Smooth muscle cell of the pulmonary artery (primary cell): ENCODE results near the gene DEFB112. TPM values are rescaled to one million over a fixed set of nuclear protein-coding genes. Genes with fewer than 3 reads are reported as not detected.

ENCODE experiments used
- total RNA-seq: library from RNA; depleted of rRNA; stranded (reverse); fragments of >200 nt; gene quantifications from 2 replicates; pipeline ENCODE4 v1.2.3, GENCODE V29; 2014

The DEFB112 gene, protein sequence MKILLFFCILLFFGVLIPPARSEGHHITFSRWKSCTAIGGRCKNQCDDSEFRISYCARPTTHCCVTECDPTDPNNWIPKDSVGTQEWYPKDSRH
- total RNA-seq: not detected in 2 replicates

DNA sequence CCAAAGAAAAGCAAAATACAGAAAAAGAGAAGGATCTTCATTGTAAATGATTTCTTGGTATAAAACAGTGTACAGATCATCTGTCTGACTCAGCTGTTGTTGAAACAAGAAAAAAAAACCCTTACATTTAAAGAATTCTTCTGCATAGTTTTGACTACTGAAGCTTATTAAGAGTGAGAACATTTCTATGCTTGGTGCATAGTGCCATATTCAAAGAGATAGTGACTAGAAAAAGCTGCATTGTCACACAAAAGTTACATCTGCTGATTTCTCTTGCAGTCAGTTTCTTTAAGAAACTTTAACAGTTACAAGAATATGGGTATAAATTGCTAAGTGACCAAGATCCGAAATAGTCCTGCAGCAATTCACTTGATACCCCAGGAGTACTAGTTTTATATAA lies at the start of gene DEFB112:
Gene DEFB112 (minus strand): TSS at position 101 of the 400 bp plus-strand sequence. CDS start 60 bp downstream, at position 41.

DNA sequence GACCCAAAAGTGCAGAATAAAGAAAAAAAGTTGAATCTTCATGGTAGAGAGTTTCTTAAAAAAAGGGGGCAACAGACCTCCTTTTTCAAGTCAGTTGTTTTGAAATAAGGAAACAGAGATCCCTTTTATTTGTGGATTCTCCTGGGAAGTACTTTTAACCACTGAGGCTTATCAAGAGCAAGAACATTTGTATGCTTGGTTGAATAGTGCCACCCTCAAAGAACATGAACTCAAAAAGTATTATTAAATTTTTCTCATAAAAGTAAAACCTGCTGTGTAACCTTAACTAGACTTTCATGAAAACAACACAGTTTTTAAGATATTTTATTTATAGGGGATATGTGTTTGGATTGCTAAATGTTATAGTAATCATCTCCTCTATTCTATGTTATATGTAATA lies 27.8 kb downstream of the DEFB112 start, which contains the start of gene DEFB110:
Gene DEFB110 (minus strand): TSS at position 101 of the 400 bp plus-strand sequence. CDS start 59 bp downstream, at position 42.

Other genes with a start within 250 kb of the DEFB112 start
- not detected in 2 replicates for gene CRISP1, start 183.4 kb downstream of the DEFB112 start, total RNA-seq
- gene DEFB114, start 85.8 kb downstream of the DEFB112 start, total RNA-seq: not detected in 2 replicates
- not detected in 2 replicates for gene DEFB113, start 80.3 kb downstream of the DEFB112 start, total RNA-seq
- gene DEFB110, start 27.9 kb downstream of the DEFB112 start, total RNA-seq: not detected in 2 replicates